ENCODE measurements around the gene METTL5. TPM values are rescaled to one million over a fixed set of nuclear protein-coding genes. Genes with fewer than 3 reads are reported as not detected.
"Not testable (repeated sequence)": the region's sequence is repeated elsewhere in the genome, so short reads cannot be mapped to it uniquely, and the experiment has no call there.

The METTL5 gene
- polyA plus RNA-seq (2012; ENCODE audit: low read depth, missing spikeins), result 79.1 TPM

- peak; percentile 72 for DNase-seq (ENCODE audit: insufficient read length, low spot score)
- TF ChIP-seq PAX5 (IDR thresholded peaks at IDR 0.05; ENCODE audit: insufficient read depth, low read length, severe bottlenecking), result no peak
- TF ChIP-seq TAF1 (IDR thresholded peaks at IDR 0.05; ENCODE audit: low read depth, low read length), result peak; percentile 41; the same call in 1 of the 2 replicates
- peak; percentile 73 for TF ChIP-seq POLR2A (IDR thresholded peaks at IDR 0.05; ENCODE audit: low read depth, low read length)
- TF ChIP-seq POLR2AphosphoS5 (IDR thresholded peaks at IDR 0.05; ENCODE audit: low read depth, low read length), result peak; percentile 72
- TF ChIP-seq POU2F2 (IDR thresholded peaks at IDR 0.05; ENCODE audit: low read depth, low read length), result no peak
- TF ChIP-seq SPI1 (IDR thresholded peaks at IDR 0.05; ENCODE audit: low read depth, low read length), result no peak
- peak; percentile 89 for FAIRE-seq
These were observed at the start of gene METTL5 for GRCh38 chr2:169824373-169825333. TSS of gene METTL5 (minus strand) at chr2:169824905. CDS start at chr2:169824597, 308 bp downstream.

DNA sequence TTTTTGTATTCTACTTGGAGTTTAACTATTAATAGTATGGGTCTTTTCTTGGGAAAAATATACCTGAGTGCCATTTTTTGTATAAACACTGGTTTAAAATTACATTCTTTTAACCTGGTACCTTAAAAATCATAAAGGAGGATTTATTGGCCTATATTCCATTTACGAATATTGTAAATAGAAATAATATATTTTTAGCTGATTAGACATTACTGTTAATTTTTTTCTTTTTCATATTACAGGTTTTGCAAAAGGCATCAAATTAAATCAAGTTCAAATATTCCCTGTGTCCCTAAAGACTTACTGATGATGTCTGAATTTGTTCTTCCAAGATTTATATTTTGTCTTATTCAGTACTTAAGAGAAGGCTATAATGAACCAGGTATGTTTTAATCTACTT lies 47.3 kb upstream of the METTL5 start:
- TF ChIP-seq TAF1 (IDR thresholded peaks at IDR 0.05; ENCODE audit: low read depth, low read length) (no peak), POLR2A (IDR thresholded peaks at IDR 0.05; ENCODE audit: low read depth, low read length) (no peak), POU2F2 (IDR thresholded peaks at IDR 0.05; ENCODE audit: low read depth, low read length) (no peak)
- DNase-seq (ENCODE audit: insufficient read length, low spot score) (no peak), FAIRE-seq (no peak)

- not testable (repeated sequence) for DNase-seq (ENCODE audit: insufficient read length, low spot score); FAIRE-seq
These were observed 46.7 kb upstream of the METTL5 start for GRCh38 chr2:169871369-169871768.

- FAIRE-seq, result no peak
- no peak for TF ChIP-seq POLR2A (IDR thresholded peaks at IDR 0.05; ENCODE audit: low read depth, low read length)
- no peak for TF ChIP-seq PAX5 (IDR thresholded peaks at IDR 0.05; ENCODE audit: insufficient read depth, low read length, severe bottlenecking)
- TF ChIP-seq SPI1 (IDR thresholded peaks at IDR 0.05; ENCODE audit: low read depth, low read length), result no peak
- TF ChIP-seq POLR2AphosphoS5 (IDR thresholded peaks at IDR 0.05; ENCODE audit: low read depth, low read length), result no peak
- TF ChIP-seq TAF1 (IDR thresholded peaks at IDR 0.05; ENCODE audit: low read depth, low read length), result no peak
- TF ChIP-seq POU2F2 (IDR thresholded peaks at IDR 0.05; ENCODE audit: low read depth, low read length), result no peak
- no peak for DNase-seq (ENCODE audit: insufficient read length, low spot score)
These were observed 44.2 kb upstream of the METTL5 start for GRCh38 chr2:169868951-169869350.

GRCh38 chr2:169867579-169867978 lies 42.9 kb upstream of the METTL5 start:
- DNase-seq (ENCODE audit: insufficient read length, low spot score) (no peak), FAIRE-seq (no peak)
- TF ChIP-seq PAX5 (IDR thresholded peaks at IDR 0.05; ENCODE audit: insufficient read depth, low read length, severe bottlenecking), result no peak

DNA sequence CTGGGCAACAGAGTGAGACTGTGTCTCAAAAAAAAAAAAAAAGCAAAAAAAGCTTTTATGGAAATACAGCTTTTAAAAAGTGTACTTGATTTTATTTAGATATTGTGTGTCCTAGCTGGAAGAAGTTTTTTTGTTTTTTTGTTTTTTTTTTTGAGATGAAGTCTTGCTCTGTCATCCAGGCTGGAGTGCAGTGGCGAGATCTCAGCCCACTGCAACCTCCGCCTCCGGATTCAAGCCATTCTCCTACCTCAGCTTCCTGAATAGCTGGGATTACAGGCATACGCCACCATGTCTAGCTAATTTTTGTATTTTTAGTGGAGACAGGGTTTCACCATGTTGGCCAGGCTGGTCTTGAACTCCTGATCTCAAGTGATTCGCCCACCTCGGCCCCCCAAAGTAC lies 41.5 kb upstream of the METTL5 start:
- not testable (repeated sequence) for FAIRE-seq; DNase-seq (ENCODE audit: insufficient read length, low spot score)

DNA sequence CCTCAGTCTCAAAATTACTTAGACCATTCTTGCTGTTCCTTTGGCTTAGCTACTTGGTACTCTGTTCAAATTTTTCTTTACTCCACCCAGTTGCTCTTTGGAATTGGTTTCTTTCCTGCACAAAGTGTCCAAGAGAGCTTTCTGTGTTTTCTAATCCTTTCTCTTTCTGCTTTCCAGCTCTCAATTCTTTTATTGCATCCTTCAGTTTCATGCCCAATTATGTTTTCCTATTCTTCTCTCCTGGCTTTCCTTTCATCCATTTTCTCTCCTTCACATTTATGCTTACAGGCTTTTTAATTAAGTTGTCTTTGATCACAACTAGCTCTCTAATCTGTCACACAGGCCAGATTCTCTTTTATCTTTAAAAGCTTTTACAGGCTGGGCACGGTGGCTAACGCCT lies 40.8 kb upstream of the METTL5 start:
- TF ChIP-seq POU2F2 (IDR thresholded peaks at IDR 0.05; ENCODE audit: low read depth, low read length) (no peak), POLR2AphosphoS5 (IDR thresholded peaks at IDR 0.05; ENCODE audit: low read depth, low read length) (no peak), TAF1 (IDR thresholded peaks at IDR 0.05; ENCODE audit: low read depth, low read length) (no peak), PAX5 (IDR thresholded peaks at IDR 0.05; ENCODE audit: insufficient read depth, low read length, severe bottlenecking) (no peak), POLR2A (IDR thresholded peaks at IDR 0.05; ENCODE audit: low read depth, low read length) (no peak)
- FAIRE-seq, result no peak
- DNase-seq (ENCODE audit: insufficient read length, low spot score), result no peak

- no peak for DNase-seq (ENCODE audit: insufficient read length, low spot score)
- TF ChIP-seq POLR2A (IDR thresholded peaks at IDR 0.05; ENCODE audit: low read depth, low read length) (no peak), PAX5 (IDR thresholded peaks at IDR 0.05; ENCODE audit: insufficient read depth, low read length, severe bottlenecking) (no peak), SPI1 (IDR thresholded peaks at IDR 0.05; ENCODE audit: low read depth, low read length) (no peak), POLR2AphosphoS5 (IDR thresholded peaks at IDR 0.05; ENCODE audit: low read depth, low read length) (no peak), POU2F2 (IDR thresholded peaks at IDR 0.05; ENCODE audit: low read depth, low read length) (no peak), TAF1 (IDR thresholded peaks at IDR 0.05; ENCODE audit: low read depth, low read length) (no peak)
- FAIRE-seq, result no peak
These were observed 38.1 kb upstream of the METTL5 start for GRCh38 chr2:169862816-169863215.

GRCh38 chr2:169860149-169860548 lies 35.4 kb upstream of the METTL5 start:
- FAIRE-seq, result no peak
- no peak for DNase-seq (ENCODE audit: insufficient read length, low spot score)
- TF ChIP-seq POLR2AphosphoS5 (IDR thresholded peaks at IDR 0.05; ENCODE audit: low read depth, low read length) (no peak), PAX5 (IDR thresholded peaks at IDR 0.05; ENCODE audit: insufficient read depth, low read length, severe bottlenecking) (no peak), POU2F2 (IDR thresholded peaks at IDR 0.05; ENCODE audit: low read depth, low read length) (no peak), SPI1 (IDR thresholded peaks at IDR 0.05; ENCODE audit: low read depth, low read length) (no peak)

DNA sequence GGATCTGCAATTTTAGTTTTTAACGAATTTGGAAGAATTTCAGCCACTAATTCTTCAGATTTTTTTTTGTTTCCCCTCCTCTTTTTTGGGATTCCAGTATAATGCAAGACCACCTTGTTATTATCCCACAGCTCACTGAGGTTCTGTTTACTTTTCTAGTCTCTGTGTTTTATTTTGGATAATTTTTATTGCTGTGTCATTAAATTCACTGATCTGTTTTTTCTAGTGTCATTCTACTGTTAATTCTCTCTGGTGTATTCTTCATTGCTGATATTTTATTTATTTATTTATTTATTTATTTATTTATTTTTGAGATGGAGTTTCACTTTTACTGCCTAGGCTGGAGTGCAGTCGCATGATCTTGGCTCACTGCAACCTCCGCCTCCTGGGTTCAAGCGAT lies 34.7 kb upstream of the METTL5 start:
- DNase-seq (ENCODE audit: insufficient read length, low spot score) (no peak), FAIRE-seq (no peak)
- no peak for TF ChIP-seq POLR2AphosphoS5 (IDR thresholded peaks at IDR 0.05; ENCODE audit: low read depth, low read length)
- no peak for TF ChIP-seq SPI1 (IDR thresholded peaks at IDR 0.05; ENCODE audit: low read depth, low read length)
- no peak for TF ChIP-seq TAF1 (IDR thresholded peaks at IDR 0.05; ENCODE audit: low read depth, low read length)
- TF ChIP-seq POLR2A (IDR thresholded peaks at IDR 0.05; ENCODE audit: low read depth, low read length), result no peak
- TF ChIP-seq PAX5 (IDR thresholded peaks at IDR 0.05; ENCODE audit: insufficient read depth, low read length, severe bottlenecking), result no peak
- no peak for TF ChIP-seq POU2F2 (IDR thresholded peaks at IDR 0.05; ENCODE audit: low read depth, low read length)

DNA sequence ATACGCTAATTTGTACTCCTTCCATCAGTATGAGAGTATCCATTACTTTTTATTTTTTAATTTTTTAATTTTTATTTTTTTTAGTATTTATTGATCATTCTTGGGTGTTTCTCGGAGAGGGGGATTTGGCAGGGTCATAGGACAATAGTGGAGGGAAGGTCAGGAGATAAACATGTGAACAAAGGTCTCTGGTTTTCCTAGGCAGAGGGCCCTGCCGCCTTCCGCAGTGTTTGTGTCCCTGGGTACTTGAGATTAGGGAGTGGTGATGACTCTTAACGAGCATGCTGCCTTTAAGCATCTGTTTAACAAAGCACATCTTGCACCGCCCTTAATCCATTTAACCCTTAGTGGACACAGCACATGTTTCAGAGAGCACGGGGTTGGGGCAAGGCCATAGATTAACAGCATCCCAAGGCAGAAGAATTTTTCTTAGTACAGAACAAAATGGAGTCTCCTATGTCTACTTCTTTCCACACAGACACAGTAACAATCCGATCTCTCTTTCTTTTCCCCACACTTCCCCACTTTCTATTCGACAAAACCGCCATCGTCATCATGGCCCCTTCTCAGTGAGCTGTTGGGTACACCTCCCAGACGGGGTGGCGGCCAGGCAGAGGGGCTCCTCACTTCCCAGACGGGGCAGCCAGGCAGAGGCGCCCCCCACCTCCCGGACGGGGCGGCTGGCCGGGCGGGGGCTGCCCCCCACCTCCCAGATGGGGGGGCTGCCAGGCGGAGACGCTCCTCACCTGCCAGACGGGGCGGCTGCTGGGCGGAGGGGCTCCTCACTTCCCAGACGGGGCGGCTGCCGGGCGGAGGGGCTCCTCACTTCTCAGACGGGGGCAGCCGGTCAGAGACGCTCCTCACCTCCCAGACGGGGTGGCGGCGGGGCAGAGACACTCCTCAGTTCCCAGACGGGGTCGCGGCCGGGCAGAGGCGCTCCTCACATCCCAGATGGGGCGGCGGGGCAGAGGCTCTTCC lies 30.9 kb upstream of the METTL5 start:
- not testable (repeated sequence) for DNase-seq (ENCODE audit: insufficient read length, low spot score); FAIRE-seq
